Dedifferentiated amniotic fluid mesenchymal stem cell (primary cell): ENCODE measurements around the gene NLRP4.
"Not testable (repeated sequence)": the region's sequence is repeated elsewhere in the genome, so short reads cannot be mapped to it uniquely, and the experiment has no call there.

ENCODE experiments used
- DNase-seq: peaks from one replicate; pipeline ENCODE4 v3.0.0-alpha.2; 2016; ENCODE audit errors: extremely low spot score

NLRP4 gene

DNA sequence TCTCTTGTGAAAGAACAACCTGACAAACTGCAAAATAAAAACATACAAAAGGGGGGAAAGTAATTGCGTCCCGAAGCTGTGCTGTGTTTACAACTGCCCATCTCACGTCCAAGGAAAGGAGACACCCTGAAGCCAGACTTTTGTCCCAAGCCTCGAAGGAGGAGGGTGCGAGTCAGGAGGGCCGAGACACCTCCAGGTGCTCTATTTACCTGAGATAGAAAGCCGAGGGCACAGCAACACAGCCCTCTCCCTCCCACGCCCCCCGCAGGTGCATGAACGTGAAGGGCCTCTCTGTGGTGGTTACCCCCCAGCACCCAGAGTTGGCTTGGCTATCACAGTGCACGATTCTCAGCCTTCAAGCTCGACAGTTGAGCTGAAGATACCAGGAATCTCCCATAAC lies 62.6 kb downstream of the NLRP4 start:
- DNase-seq: no peak

DNA sequence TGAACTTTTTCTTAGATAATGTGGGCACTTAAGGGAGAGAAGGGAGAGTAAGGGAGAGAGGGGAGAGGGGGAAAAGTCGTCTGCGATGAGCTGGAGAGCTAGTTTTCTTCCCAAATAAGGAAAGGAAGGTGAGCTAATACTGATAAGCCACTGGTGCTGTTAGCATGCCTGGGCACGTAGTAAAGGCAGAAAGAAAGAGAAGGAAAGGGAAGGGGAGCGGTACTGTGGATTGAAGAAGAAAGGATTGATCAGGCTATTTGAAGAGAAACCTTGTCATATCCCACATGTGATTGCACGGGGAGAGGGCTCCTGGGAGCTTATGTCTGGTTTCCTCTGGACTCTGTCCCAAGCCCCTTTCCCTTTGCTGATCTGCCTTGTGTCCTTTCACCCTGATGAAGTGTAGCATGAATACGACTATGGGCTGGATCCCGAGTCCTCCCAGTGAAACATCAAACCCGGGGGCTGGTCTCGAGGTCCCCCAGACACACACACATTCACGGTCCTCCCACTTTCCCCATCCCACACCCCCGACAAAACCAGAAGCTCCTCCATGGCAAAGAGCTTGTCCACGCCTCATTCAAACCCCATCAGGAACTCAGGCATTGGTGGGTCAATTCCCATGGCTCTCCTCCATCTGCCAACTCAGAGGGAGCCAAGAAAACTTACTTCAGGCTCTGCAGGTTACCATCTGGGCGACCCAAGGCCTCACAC lies 65.2 kb downstream of the NLRP4 start:
- DNase-seq: no peak

DNA sequence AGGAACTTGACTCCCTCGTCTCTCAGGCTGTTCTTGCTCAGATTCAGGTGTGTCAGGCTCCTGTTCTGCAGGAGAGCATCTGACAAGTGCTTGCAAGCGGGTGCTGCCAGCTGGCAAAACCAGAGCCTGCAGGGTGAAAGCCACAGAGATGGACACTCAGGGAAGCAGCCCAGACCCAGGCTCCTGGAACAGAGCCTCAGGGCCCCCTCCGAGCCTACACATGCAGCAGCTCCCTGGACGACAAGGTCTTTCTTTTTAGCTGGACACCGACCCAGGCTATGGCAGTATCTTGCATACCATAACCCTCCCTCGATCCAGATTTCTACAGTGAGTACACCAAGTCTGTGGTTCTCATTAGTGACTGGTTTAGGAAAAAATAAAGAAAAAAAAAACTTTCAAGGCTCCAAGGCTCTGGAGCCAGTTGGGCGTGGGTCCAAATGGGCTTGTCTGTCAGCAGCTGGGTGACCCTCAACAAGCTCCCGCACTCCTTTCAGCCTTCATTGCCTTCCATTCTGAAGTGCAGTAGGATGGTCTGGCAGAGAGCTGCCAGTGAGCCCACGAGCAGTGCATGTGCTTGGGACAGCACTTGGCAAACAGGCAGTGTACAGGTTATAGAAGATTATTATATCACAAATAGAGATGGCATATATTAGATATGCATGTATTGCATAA lies 65.9 kb downstream of the NLRP4 start:
- DNase-seq: no peak

DNA sequence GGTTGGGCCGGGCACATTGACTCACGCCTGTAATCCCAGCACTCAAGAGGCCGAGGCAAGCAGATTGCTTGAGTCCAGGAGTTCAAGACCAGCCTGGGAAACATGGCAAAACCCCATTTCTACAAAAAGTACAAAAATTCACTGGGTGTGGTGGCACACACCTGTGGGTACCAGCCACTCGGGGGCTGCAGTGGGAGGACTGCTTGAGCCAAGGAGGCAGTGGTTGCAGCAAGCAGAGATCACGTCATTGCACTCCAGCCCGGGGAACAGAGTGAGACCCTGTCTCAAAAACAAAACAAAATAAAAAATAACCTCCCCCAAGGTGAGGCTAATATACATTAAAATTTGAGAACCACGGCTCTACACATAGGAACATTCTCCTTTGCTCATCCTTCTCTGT lies 70.9 kb downstream of the NLRP4 start:
- DNase-seq: no peak

DNA sequence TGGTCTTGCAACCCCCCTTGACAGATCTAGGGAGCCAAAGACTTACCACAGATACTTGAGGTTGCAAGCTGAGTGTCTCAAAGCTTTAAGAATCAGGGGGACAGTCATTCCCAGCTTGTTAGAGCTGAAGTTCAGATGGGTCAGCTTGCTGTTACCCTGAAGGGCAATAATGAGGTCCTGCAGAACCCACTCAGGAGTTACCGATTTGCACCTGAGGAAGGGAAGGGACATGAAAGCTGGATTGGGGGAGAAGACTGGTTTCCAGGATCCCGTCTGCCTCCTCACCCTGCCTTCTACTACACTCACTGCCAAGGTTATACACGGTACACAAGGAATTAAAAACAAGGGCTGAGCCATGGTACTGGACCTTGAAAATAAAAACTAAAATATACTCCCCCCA lies 71.4 kb downstream of the NLRP4 start:
- DNase-seq: no peak

DNA sequence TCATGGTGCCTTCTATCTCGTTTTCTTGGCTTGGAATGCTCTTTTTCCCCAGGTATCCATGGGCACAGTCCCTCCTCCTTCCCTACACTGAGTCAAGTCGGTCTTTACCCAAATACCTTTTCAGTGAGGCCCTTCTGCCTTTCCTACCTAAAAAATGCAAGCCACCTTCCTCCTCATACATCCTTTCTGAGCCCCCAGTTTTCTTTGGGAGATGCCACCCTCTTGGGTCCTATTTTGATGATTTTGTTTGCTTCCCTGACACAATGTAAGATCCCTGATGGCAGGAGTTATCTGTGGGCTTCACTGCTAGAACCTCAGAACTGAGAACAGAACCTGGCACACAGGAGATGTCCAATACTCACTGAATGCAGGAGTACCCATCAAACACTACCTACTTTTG lies 73.5 kb downstream of the NLRP4 start:
- no peak for DNase-seq

DNA sequence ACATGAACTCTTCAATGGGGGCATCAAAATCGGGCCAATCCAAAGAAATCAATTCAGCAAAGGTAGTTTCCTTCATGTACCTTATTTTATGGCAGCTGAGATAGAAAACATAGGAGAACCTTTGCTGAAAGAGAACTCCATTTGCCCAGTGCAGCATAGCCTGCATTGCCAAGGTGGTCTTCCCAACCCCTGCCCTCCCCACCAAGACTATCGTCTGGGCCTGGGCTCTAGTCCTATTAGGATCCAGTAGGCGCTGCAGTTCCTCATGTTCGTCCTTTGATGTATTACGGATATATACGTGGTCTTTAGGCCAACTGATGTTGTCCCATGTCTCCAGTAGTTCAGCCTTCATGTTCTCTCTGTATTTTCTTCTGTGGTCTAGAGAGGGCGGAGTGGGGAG lies 76.6 kb downstream of the NLRP4 start:
- DNase-seq: no peak

DNA sequence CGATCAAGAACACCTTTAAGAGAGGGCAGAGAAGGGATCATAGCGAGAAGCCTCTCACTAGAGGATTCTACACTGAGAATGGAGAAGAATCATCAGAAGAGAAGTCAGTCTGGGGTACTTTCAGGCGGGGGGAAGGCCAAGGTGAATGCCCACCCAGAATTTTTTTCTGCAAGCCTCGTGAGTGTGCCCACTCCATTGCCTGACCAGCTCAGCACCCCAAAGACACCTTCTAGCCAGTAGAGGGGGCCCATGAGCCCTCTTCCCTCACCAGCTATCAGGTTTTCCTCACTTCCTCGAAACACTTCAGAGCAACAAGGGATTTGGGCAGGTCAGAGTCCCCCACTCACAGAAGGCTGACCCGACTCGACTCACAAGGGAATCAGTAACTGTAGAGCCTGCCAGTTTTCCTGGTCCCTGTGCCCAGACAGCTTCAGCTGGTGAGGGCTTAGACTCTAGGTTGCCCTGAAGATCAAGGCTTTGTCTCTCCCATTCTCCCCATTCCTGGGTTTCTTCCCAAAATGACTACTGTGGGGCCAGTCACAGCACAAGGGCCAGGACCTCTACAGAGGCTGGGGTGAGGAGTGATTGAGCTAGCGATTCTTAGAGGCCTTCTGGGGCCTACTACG lies 77.4 kb downstream of the NLRP4 start:
- DNase-seq: no peak

DNA sequence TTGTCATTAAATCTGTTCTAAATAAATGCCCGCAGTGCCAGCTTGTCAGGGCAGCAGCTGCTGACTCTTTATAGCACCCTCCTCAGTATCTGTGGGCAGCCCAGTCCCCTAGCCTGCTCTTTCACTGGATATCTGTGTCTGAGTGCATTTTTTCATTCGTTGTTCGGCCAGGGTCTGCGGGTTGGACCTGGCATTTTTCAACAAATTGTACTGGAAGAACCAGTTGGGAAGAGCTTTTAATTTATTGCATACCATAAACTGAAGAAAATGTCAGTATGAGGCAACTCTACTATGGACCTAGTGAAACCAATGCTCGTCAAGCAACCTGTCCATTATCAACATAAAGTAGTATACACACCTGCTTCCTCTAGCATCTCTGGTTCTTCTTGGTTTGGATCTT lies 87.2 kb downstream of the NLRP4 start:
- DNase-seq: no peak

DNA sequence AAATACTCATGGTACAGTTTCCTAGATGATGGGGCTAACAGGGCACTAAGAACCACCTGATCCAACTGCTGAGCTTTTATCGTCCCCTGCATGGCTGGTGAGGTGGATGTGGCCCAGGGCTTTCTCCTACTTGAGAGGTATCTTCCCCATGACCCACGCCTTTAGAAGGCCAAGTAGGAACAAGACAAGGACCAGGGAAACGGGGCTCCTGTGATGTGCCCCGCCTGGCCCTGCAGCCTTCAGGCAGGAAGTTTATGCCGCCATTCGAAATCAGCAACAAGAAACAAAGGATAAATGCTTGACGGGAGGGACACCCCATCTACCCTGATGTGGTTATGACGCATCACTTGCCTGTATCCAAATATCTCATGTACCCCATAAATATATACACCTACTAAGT lies 91.7 kb downstream of the NLRP4 start:
- DNase-seq: no peak

DNA sequence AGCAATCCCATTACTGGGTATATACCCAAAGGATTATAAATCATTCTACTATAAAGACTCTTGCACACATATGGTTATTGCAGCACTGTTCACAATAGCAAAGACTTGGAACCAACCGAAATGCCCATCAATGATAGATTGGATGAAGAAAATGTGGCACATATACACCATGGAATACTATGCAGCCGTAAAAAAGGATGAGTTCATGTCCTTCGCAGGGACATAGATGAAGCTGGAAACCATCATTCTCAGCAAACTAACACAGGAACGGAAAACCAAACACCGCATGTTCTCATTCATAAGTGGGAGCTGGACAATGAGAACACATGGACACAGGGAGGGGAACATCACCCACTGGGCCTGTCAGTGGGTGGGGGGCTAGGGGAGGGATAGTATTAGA lies 92.9 kb downstream of the NLRP4 start:
- not testable (repeated sequence) for DNase-seq

DNA sequence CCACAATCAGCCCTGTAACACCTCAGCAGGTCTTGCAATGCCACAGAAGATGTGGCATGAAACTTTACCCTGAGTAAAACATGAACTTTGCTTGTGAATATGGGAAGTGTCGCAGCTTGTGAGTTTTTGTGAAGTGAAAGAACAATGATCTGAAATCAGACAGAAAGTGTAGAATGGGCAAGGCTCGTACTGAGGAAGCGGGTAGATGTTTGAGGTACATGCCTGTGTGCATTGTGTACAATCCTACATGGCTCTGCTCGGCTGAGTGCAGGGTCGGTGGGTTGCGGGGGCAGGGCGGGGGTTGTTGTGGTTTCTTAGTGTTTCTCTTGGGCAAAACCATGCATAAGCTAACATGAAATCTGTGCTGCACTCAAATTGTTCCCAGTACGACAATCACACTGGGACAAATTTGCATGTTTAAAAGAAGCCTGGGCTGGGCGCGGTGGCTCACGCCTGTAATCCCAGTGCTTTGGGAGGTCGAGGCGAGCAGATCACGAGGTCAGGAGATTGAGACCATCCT lies 94.7 kb downstream of the NLRP4 start:
- no peak for DNase-seq
